Prostate gland (tissue), 2 donors: ENCODE measurements around the gene OXLD1. TPM values are rescaled to one million over a fixed set of nuclear protein-coding genes. Genes with fewer than 3 reads are reported as not detected.
A peak's percentile ranks its signal among the peaks of the same experiment; 100 is the strongest.

Experiments used
- DNase-seq: peaks from one replicate; pipeline ENCODE4 v3.0.0-alpha.2; 2019; ENCODE audit warnings: low spot score
- H3K27ac ChIP-seq, 2 donors: fragments of 200-600 bp; sonication (generic); 2 replicates each; pipeline ENCODE4 v1.5.1; 2017 to 2019
- H3K27me3 ChIP-seq: fragments of 200-600 bp; sonication (generic); replicated peaks from 2 replicates; pipeline ENCODE4 v1.5.1; 2019; ENCODE audit not compliant: insufficient read depth
- H3K36me3 ChIP-seq, 2 donors: fragments of 200-600 bp; sonication (generic); 1 replicate in 1 of 2; 2 replicates in 1 of 2; pipeline versions ENCODE4 v1.5.1 to v1.8.1; 2017 to 2019
- H3K4me1 ChIP-seq: fragments of 200-600 bp; sonication (generic); replicated peaks from 2 replicates; pipeline ENCODE4 v1.5.1; 2019
- H3K4me3 ChIP-seq, 2 donors: fragments of 200-600 bp; sonication (generic); 2 replicates each; pipeline ENCODE4 v1.5.1; 2017 to 2019
- H3K9me3 ChIP-seq: fragments of 200-600 bp; sonication (generic); 2 replicates; pipeline ENCODE4 v1.5.1; 2017
- POLR2A ChIP-seq: fragments of 450-650 bp; IDR thresholded peaks from one replicate; pipeline ENCODE4 v1.6.1; 2016; ENCODE audit warnings: antibody characterized with exemption, mild to moderate bottlenecking
- POLR2AphosphoS5 ChIP-seq: sonication (generic); formaldehyde crosslinking; IDR thresholded peaks from one replicate; pipeline ENCODE4 v1.6.1; 2017; ENCODE audit warnings: antibody characterized with exemption
- WGBS: methylation state at CpG from one replicate; pipeline ENCODE4 v1.1.5; 2018; 5-methylcytosine and 5-hydroxymethylcytosine counted together
- intact Hi-C: fragments of 100-400 bp; cut with DNase I; formaldehyde crosslinking; loops from one replicate; pipeline ENCODE4 v1.14.2; 2022
- total RNA-seq, 2 donors: library from RNA; depleted of rRNA; stranded (reverse); fragments of >200 nt; gene quantifications; one replicate each; pipeline ENCODE4 v1.1.0, GENCODE V29; 2016
- TF ChIP-seq, protein P1 (sequence below), 4 experiments: fragments of 200-600 bp in 2 of 4; fragments of 450-650 bp in 2 of 4; sonication (generic) in 2 of 4; IDR thresholded peaks; 1 replicate in 3 of 4; 2 replicates in 1 of 4; pipeline ENCODE4 v1.5.1; 2016 to 2019; ENCODE audit warnings: antibody characterized with exemption in 4 of 4, mild to moderate bottlenecking in 2 of 4, moderate library complexity in 2 of 4

Gene OXLD1
- total RNA-seq, 2 donors from 2014 or later: 52.5 to 59.2 TPM

DNA sequence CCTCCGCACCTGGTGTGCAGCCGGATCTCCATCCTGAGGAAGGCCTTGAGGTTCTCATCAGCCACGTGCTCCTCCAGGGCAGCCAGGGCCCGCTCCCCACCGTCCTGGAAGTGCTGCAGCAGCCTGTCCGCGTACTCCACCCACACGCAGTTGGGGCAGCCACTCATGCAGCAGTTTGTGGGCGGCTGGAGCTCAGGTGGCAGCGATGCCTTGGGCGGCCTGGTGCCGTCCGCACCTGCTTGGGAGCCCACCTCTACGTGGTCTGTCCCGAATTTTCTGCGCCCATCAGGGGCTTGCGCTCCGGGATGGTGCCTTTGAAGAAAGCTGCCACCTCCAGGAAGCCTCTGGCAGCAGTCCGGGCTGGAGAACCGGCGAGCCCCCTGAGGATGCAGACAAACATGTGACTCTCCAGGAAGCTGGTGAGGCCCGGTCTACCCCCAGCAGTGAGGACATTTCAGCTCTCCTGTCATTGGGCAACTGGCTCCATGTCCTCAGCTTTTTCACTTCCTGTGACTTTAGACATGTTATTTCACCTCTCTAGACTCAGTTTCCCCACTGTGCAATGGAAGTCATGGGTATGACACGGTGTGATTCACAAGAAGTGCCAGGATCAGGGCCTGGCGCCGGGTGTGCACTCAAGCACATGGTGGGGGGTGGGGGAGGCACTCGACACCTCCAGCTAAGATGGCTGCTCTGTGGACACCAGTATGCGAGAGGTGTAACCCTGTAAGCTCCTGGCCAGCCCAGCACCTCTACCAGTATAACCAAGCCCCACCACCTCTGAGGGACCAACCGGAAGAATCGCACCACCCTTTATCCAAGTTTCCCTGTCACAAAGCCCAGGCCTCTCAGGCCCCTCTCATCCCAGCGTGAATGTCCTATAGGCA is 957 bp downstream of the OXLD1 start:
- Histone ChIP-seq H3K27me3 (no peaks in the 10 kb centered on the region), H3K4me1 (peaks cover 11% of the 10 kb centered on the region), H3K27ac (peak overlapping the region; percentile 87 to 91), H3K9me3 (no peaks in the 10 kb centered on the region), H3K4me3 (peak overlapping the region; percentile 98 to 99), H3K36me3 (peaks cover 0 to 2% of the 10 kb centered on the region in 2 donors)
- DNase-seq: no peak
- TF ChIP-seq, protein P1, sequence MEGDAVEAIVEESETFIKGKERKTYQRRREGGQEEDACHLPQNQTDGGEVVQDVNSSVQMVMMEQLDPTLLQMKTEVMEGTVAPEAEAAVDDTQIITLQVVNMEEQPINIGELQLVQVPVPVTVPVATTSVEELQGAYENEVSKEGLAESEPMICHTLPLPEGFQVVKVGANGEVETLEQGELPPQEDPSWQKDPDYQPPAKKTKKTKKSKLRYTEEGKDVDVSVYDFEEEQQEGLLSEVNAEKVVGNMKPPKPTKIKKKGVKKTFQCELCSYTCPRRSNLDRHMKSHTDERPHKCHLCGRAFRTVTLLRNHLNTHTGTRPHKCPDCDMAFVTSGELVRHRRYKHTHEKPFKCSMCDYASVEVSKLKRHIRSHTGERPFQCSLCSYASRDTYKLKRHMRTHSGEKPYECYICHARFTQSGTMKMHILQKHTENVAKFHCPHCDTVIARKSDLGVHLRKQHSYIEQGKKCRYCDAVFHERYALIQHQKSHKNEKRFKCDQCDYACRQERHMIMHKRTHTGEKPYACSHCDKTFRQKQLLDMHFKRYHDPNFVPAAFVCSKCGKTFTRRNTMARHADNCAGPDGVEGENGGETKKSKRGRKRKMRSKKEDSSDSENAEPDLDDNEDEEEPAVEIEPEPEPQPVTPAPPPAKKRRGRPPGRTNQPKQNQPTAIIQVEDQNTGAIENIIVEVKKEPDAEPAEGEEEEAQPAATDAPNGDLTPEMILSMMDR (IDR thresholded peaks at IDR 0.05): no peak
- TF ChIP-seq POLR2A (no peak), POLR2AphosphoS5 (no peak)
- 53% methylated on average over 26 of the region's 30 CpGs for WGBS
- intact Hi-C loops: no loop called here

DNA sequence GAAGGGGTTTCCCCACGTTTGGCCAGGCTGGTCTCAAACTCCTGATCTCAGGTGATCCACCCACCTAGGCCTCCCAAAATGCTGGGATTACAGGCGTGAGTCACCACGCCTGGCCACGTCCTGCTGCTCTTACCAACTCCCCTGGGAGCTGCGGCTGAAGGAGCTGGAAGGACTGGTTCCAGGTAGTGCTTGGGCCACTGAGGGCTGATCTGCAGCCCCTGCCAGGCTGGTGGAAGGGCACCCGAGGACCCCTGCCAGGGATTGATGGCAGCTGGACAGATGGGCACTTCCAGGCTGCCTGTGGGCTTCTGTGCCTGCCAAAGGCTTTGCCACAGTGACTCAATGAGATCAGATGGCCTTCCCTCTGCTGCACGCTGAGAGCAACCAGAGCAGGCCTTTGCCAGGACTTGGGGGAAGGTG is 2.3 kb downstream of the OXLD1 start:
- H3K9me3 ChIP-seq: no peaks in the 10 kb centered on the region
- H3K36me3 ChIP-seq: no peaks in the 10 kb centered on the region
- intact Hi-C loops: no loop called here
- no peak for DNase-seq
- TF ChIP-seq, protein P1 (IDR thresholded peaks at IDR 0.05): no peak
- TF ChIP-seq POLR2AphosphoS5 (no peak), POLR2A (no peak)
- H3K27ac ChIP-seq: no peak overlapping the region
- no peaks in the 10 kb centered on the region for H3K27me3 ChIP-seq
- no peak overlapping the region for H3K4me3 ChIP-seq
- 77% methylated on average over 7 of the region's 7 CpGs for WGBS
- H3K4me1 ChIP-seq: peaks cover 11% of the 10 kb centered on the region

GRCh38 chr17:81662002-81662401 is 4.4 kb downstream of the OXLD1 start:
- no peak overlapping the region for H3K4me3 ChIP-seq
- TF ChIP-seq, protein P1 (IDR thresholded peaks at IDR 0.05): no peak
- no peaks in the 10 kb centered on the region for H3K27me3 ChIP-seq
- H3K4me1 ChIP-seq: peaks cover 5% of the 10 kb centered on the region
- DNase-seq: no peak
- intact Hi-C loops: no loop called here
- H3K9me3 ChIP-seq: no peaks in the 10 kb centered on the region
- H3K36me3 ChIP-seq: no peaks in the 10 kb centered on the region
- WGBS: 95% methylated on average over 4 of the region's 4 CpGs
- peak overlapping the region in 1 of 2 donors; percentile 15 for H3K27ac ChIP-seq

GRCh38 chr17:81660441-81660840 is 6.0 kb downstream of the OXLD1 start:
- intact Hi-C loops: no loop called here
- DNase-seq: no peak
- no peak overlapping the region for H3K4me3 ChIP-seq
- H3K9me3 ChIP-seq: no peaks in the 10 kb centered on the region
- 86% methylated on average over 9 of the region's 9 CpGs for WGBS
- peak overlapping the region; percentile 86 to 90 for H3K27ac ChIP-seq
- no peaks in the 10 kb centered on the region for H3K27me3 ChIP-seq
- TF ChIP-seq, protein P1 (IDR thresholded peaks at IDR 0.05): no peak
- TF ChIP-seq POLR2AphosphoS5 (no peak), POLR2A (no peak)
- H3K36me3 ChIP-seq: no peaks in the 10 kb centered on the region
- peaks cover 4% of the 10 kb centered on the region for H3K4me1 ChIP-seq

- WGBS: 77% methylated on average over 5 of the region's 5 CpGs
- intact Hi-C loops: no loop called here
- H3K9me3 ChIP-seq: no peaks in the 10 kb centered on the region
- no peaks in the 10 kb centered on the region for H3K36me3 ChIP-seq
- H3K27ac ChIP-seq: peak overlapping the region; percentile 86 to 90
- no peaks in the 10 kb centered on the region for H3K27me3 ChIP-seq
- no peak for DNase-seq
- H3K4me3 ChIP-seq: no peak overlapping the region
- H3K4me1 ChIP-seq: no peaks in the 10 kb centered on the region
- TF ChIP-seq POLR2A: no peak
- TF ChIP-seq, protein P1 (IDR thresholded peaks at IDR 0.05): no peak
- TF ChIP-seq POLR2AphosphoS5: no peak
Observed at GRCh38 chr17:81659038-81659437, 7.4 kb downstream of the OXLD1 start.
